SU-DHL-6 (cell line): ENCODE measurements around the gene SPIRE2.

Experiments used
- CTCF ChIP-seq: fragments of 200-600 bp; sonication (generic); IDR thresholded peaks from one replicate; pipeline ENCODE4 v1.5.1; 2017; ENCODE audit warnings: antibody characterized with exemption, mild to moderate bottlenecking, low read length, moderate library complexity; ENCODE audit not compliant: insufficient read depth, poor library complexity, severe bottlenecking
- EZH2phosphoT487 ChIP-seq: fragments of 200-600 bp; sonication (generic), shearing (Covaris generic); conservative IDR thresholded peaks from 2 replicates; pipeline ENCODE4 v1.6.1; 2018; ENCODE audit warnings: mild to moderate bottlenecking, antibody characterized with exemption, low read length, moderate library complexity, mixed read lengths

DNA sequence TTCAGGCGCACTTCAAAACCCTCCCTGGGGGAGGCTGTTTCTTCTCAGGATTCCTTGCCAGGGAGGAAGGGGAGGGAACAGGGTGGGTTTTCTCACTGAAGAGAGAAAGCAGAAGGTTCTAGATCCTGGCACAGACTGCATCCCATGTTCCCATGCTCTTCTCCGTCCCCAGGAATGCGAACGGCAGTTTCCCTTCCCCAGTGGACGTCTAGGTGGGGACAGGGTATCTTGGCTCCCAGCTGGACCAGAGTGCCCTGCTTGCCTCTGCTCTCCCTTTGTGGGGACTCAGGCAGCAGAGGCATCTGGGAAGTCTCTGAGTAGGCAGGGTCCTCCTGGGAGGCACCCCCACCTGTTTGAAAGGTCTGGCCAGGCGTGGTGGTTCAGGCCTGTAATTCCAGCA is 42.2 kb downstream of the SPIRE2 start:
- TF ChIP-seq CTCF: no peak
- no peak for TF ChIP-seq EZH2phosphoT487
